MG63 (cell line): ENCODE measurements around the gene C16orf74. TPM values are rescaled to one million over a fixed set of nuclear protein-coding genes. Genes with fewer than 3 reads are reported as not detected.

Source experiments
- DNase-seq: peaks from one replicate; pipeline ENCODE4 v3.0.0-alpha.2; 2020
- H3K27me3 ChIP-seq: fragments of 250-450 bp; sonication (Bioruptor Pico); 2 replicates; pipeline ENCODE4 v1.5.1; 2020; ENCODE audit warnings: mild to moderate bottlenecking, moderate library complexity
- H3K36me3 ChIP-seq: fragments of 250-450 bp; sonication (Bioruptor Pico); 2 replicates; pipeline ENCODE4 v1.5.1; 2020; ENCODE audit warnings: mild to moderate bottlenecking, moderate library complexity
- H3K4me3 ChIP-seq: fragments of 250-450 bp; sonication (Bioruptor Pico); 2 replicates; pipeline ENCODE4 v1.5.1; 2020; ENCODE audit warnings: mild to moderate bottlenecking, moderate library complexity
- H3K9me3 ChIP-seq: fragments of 250-450 bp; sonication (Bioruptor Pico); 2 replicates; pipeline ENCODE4 v1.5.1; 2020; ENCODE audit warnings: mild to moderate bottlenecking, moderate library complexity
- total RNA-seq: library from RNA; depleted of rRNA; stranded (reverse); fragments of >200 nt; shearing (Covaris generic); gene quantifications from 2 replicates; pipeline ENCODE4 v1.2.3, GENCODE V29; 2014; ENCODE audit warnings: low replicate concordance

The C16orf74 gene
- total RNA-seq, 1 experiment from 2014 or later, result 4.6 TPM

DNA sequence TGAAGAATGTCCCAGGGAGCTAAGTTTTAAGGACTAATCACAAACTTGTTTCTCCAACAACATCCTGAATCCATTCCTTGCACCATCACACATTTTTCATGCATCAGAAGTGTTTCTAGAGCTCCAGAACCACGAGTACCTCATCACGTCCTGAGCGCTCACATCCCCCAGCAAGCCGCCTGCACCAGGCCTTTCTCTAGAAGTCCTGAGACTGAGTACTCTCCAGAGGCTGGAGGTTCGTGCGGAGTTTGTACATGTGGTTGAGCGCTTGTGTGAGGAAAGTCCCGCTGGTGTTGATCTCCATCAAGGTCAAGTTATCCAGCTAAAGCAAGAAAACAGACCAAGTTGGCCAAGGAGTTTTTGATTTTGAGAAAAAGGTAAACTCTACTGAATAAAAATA is 72.9 kb downstream of the C16orf74 start:
- no peak overlapping the region for H3K4me3 ChIP-seq
- DNase-seq, result no peak
- peaks cover 38% of the 10 kb centered on the region for H3K36me3 ChIP-seq
- no peaks in the 10 kb centered on the region for H3K9me3 ChIP-seq
- H3K27me3 ChIP-seq, result no peaks in the 10 kb centered on the region

- H3K4me3 ChIP-seq, result no peak overlapping the region
- no peaks in the 10 kb centered on the region for H3K27me3 ChIP-seq
- no peaks in the 10 kb centered on the region for H3K9me3 ChIP-seq
- H3K36me3 ChIP-seq, result peaks cover 43% of the 10 kb centered on the region
- DNase-seq, result no peak
These were observed 73.4 kb downstream of the C16orf74 start for GRCh38 chr16:85677383-85677967.

GRCh38 chr16:85676466-85676865 is 74.4 kb downstream of the C16orf74 start:
- H3K36me3 ChIP-seq, result peaks cover 53% of the 10 kb centered on the region
- no peak overlapping the region for H3K4me3 ChIP-seq
- no peaks in the 10 kb centered on the region for H3K27me3 ChIP-seq
- DNase-seq, result no peak
- no peaks in the 10 kb centered on the region for H3K9me3 ChIP-seq

DNA sequence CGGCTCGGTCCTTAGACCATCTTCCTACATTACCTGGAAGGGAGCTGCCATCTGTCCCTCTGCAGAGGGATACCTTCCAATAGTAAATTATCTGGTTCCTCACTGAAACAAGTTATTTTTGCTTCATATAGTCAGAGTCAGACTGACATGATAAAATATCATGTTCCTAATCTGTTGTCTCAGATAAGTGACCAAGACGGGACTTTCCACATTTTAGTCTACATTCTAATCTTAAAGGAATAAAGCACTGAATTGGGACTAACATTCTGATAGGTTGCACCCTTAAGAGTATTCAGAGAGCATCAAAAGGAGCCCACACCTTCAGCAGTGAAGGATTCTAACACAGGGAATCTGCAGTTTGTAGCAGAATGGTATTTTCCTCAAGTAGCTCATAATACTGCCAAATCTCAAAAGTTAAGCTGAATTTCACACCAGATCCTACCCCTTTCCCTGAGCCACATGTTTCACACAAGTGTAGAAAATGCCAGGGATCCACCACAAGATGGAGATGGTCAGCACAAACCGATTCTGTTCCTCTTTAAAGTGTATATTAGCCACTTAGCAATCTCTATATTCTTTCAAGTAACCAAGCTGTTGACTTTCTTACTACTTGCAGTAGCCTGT is 75.5 kb downstream of the C16orf74 start:
- no peak for DNase-seq
- H3K9me3 ChIP-seq, result no peaks in the 10 kb centered on the region
- peaks cover 52% of the 10 kb centered on the region for H3K36me3 ChIP-seq
- no peaks in the 10 kb centered on the region for H3K27me3 ChIP-seq
- no peak overlapping the region for H3K4me3 ChIP-seq

DNA sequence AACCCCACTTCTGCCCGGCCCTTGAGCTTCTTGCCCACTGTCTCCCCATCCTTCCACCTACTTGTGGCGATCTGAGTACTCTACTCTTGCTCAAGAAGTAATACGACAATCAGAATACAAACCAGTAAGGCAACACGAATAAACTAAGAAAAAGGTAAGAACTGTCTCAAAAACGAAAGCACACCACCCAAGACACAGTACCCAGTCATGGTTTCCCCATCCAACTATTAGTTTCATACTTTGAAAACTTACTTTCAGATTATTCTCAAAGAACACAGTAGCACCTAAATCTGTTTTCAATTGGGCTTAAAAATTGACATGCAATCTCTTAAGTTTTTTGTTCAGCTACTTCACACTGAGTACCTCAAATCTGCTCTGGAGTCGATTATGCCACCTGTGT is 76.1 kb downstream of the C16orf74 start:
- Histone ChIP-seq H3K4me3 (no peak overlapping the region), H3K36me3 (peaks cover 53% of the 10 kb centered on the region), H3K27me3 (no peaks in the 10 kb centered on the region), H3K9me3 (no peaks in the 10 kb centered on the region)
- no peak for DNase-seq

DNA sequence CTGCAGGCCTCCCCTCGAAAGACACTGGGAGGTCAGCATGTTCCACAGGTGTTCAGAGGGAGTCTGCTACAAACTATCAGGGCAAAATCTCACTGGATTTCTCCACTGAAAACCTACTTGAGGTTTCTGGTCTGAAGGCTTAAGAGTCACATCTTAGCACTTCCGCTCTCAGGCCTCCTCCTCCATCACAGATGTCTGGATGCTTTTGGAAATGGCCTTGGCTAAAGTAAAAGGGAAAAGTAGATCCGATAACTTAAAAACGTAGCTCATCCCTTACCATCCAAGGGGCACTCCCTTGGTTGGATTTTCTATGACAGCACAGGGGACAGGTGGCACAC is 76.5 kb downstream of the C16orf74 start:
- H3K36me3 ChIP-seq, result peaks cover 54% of the 10 kb centered on the region
- H3K4me3 ChIP-seq, result no peak overlapping the region
- H3K27me3 ChIP-seq, result no peaks in the 10 kb centered on the region
- DNase-seq, result no peak
- H3K9me3 ChIP-seq, result no peaks in the 10 kb centered on the region

GRCh38 chr16:85673529-85674417 is 77.1 kb downstream of the C16orf74 start:
- Histone ChIP-seq H3K9me3 (no peaks in the 10 kb centered on the region), H3K36me3 (peaks cover 60% of the 10 kb centered on the region), H3K27me3 (no peaks in the 10 kb centered on the region), H3K4me3 (no peak overlapping the region)
- DNase-seq, result peak; percentile 30

- Histone ChIP-seq H3K27me3 (no peaks in the 10 kb centered on the region), H3K4me3 (no peak overlapping the region), H3K9me3 (no peaks in the 10 kb centered on the region), H3K36me3 (peaks cover 56% of the 10 kb centered on the region)
- DNase-seq, result no peak
These were observed 80.1 kb downstream of the C16orf74 start for GRCh38 chr16:85670840-85671239.

DNA sequence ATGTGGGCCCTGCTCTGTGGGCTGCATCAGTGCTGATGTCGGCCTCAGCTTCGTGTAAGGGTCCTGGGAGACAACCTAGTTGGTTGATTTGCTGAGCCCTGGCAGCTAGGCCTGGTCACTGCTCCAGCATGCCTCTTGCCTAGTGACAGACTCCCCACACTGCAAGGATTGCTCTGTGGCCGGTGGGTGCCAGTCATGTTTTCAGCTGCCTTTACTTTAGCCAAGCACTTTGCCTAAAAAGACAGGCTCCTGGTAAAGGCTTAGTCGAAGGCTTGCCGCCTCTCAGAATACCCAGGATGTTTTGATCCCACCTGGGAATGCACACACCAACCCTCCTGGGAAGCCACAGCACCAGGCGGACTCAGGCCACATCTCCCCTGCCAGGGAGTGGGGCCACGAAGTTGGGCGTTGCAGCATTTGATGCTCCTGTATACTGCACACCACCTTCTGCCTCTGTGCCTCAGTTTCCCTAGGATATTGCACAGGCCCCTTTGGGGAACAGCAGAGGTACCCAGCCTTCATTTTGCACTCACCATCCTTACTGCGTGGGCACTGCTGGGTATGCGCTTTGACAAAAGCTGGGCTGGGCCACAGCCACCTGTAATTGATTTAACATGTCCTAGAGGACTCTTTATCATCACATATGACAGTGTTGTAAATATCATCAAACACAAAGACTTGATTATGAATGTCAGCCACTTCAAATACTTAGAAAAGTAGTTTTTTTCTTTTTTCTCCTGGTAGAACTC is 82.0 kb downstream of the C16orf74 start:
- Histone ChIP-seq H3K4me3 (no peak overlapping the region), H3K9me3 (no peaks in the 10 kb centered on the region), H3K36me3 (peaks cover 46% of the 10 kb centered on the region), H3K27me3 (no peaks in the 10 kb centered on the region)
- no peak for DNase-seq

DNA sequence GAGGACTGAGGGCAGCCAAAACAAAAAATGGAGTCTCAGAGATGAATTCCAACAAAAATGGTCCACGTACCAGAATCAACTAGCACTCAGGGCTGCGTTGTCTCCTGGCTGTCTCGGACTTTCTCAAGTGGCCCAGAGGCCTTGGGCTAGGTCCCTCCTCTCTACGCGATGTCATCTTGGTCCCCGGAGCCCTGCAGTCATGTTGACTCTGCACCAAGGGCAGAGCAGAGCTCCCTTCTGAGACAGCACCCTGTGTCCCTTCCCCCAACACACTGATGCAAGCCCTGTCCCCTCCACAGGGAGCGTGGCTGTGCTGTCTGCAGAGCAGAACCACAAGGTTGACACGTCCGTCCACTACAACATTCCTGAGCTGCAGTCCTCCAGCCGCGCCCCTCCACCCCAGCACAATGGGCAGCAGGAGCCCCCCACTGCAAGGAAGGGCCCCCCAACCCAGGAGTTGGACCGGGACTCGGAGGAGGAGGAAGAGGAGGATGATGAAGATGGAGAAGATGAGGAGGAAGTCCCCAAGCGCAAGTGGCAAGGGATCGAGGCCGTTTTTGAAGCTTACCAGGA is 83.0 kb downstream of the C16orf74 start:
- H3K36me3 ChIP-seq, result peaks cover 42% of the 10 kb centered on the region
- H3K9me3 ChIP-seq, result no peaks in the 10 kb centered on the region

DNA sequence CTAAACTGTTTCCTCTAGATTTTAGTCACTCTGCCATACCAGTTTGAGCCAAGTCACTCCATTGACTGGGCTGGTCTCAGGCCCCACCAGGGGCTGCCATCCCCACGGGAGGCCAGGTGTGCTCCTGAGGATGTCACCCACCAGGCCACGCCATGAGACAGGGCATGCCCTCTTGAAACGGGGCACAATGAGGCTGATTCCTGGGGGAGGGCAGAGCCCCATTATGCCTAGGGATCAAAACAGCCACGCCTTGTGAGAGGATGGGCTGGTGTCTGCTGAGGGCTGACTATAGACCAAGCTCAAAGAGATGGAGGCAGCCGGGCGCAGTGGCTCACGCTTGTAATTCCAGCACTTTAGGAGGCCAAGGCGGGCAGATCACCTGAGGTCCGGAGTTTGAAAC is 83.6 kb downstream of the C16orf74 start:
- no peaks in the 10 kb centered on the region for H3K9me3 ChIP-seq
- no peaks in the 10 kb centered on the region for H3K27me3 ChIP-seq
- H3K4me3 ChIP-seq, result no peak overlapping the region
- no peak for DNase-seq
- H3K36me3 ChIP-seq, result peaks cover 41% of the 10 kb centered on the region

More for the DNA sequence above, 83.0 kb downstream of the C16orf74 start:
- Histone ChIP-seq H3K4me3 (no peak overlapping the region), H3K27me3 (no peaks in the 10 kb centered on the region)
- no peak for DNase-seq

DNA sequence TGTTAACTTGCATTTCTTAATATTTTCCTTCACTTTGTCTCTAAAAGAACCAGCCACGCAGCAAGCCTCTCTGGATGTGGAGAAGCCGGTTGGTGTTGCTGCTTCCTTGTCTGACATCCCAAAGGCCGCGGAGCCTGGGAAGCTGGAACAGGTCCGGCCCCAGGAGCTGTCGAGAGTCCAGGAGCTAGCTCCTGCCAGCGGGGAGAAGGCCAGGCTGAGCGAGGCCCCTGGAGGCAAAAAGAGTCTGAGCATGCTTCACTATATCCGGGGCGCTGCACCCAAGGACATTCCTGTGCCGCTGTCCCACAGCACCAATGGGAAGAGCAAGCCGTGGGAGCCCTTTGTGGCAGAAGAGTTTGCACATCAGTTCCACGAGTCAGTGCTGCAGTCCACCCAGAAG is 85.0 kb downstream of the C16orf74 start:
- Histone ChIP-seq H3K4me3 (no peak overlapping the region), H3K9me3 (no peaks in the 10 kb centered on the region), H3K36me3 (peaks cover 34% of the 10 kb centered on the region), H3K27me3 (no peaks in the 10 kb centered on the region)
- no peak for DNase-seq

- no peaks in the 10 kb centered on the region for H3K9me3 ChIP-seq
- H3K36me3 ChIP-seq, result peaks cover 28% of the 10 kb centered on the region
- DNase-seq, result no peak
- no peaks in the 10 kb centered on the region for H3K27me3 ChIP-seq
- H3K4me3 ChIP-seq, result no peak overlapping the region
These were observed 85.5 kb downstream of the C16orf74 start for GRCh38 chr16:85665373-85665740.

DNA sequence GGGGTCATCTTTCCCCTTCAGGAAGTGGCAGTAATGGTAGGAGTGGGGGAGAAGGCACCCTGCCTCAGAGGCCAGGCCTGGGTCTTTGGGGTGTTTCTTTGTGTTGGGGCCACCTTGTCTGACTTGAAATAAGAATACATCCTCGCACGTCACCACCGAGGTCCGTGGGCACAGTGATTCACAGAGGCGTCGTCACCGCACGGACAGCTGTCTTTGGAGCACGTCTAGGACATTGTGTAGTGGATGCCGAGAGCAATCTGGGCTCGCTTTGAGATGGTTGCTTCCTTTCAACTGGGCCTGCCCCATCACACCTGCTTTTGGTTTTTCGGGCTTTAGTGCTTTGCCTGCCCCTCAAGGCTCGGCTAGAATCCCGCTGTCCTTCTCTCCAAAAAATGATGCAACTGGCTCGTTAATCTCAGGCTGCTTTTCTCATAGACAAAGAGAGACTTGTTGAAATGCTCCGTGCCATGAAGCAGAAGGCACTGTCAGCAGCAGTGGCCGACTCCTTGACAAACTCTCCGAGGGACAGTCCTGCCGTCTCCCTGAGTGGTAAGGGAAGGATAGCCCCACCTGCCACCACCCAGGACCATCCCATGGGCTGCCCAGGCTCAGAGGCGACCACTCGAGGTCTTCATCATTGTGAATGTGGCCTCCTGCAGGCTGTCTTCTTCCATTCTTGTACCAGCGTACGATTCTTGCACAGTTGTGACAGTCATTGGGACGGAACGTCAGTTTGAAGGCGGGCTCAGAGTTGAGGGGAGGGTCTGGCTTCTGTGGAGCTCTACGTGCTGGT is 86.1 kb downstream of the C16orf74 start:
- DNase-seq, result no peak
- Histone ChIP-seq H3K4me3 (no peak overlapping the region), H3K36me3 (peaks cover 27% of the 10 kb centered on the region), H3K9me3 (no peaks in the 10 kb centered on the region), H3K27me3 (no peaks in the 10 kb centered on the region)

DNA sequence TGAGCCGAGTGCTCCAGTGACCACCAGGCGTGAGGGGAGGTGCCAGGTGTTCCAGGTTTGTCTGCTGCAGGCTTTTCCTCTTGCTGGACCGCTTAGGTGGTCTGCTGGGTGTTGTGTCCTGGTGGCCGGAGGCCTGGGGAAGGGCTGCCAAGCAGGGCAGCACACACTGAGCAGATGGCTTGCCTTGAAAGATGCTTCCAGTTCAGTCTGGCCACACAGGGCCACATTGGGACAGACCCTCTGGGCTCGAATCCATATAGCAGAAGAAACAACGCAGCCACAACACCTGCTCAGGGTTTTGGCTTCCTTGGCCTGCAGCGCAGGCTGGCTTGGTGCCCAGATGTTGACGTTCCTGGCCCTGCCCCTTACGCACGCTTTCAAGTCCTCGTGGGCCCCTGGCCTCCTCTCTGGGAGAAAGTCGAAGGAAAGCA is 87.0 kb downstream of the C16orf74 start:
- Histone ChIP-seq H3K36me3 (peaks cover 29% of the 10 kb centered on the region), H3K4me3 (no peak overlapping the region), H3K9me3 (no peaks in the 10 kb centered on the region), H3K27me3 (no peaks in the 10 kb centered on the region)
- DNase-seq, result no peak
